M059J (cell line): ENCODE results near the gene KCNH1. TPM values are rescaled to one million over a fixed set of nuclear protein-coding genes. Genes with fewer than 3 reads are reported as not detected.

Experiments used
- DNase-seq: peaks from one replicate; pipeline ENCODE4 v3.0.0-alpha.2; 2012; ENCODE audit warnings: low read depth
- total RNA-seq: library from RNA; depleted of rRNA; stranded (reverse); fragments of >200 nt; shearing (Covaris generic); gene quantifications from 2 replicates; pipeline ENCODE4 v1.2.3, GENCODE V29; 2014; rRNA removed

KCNH1 gene, protein sequence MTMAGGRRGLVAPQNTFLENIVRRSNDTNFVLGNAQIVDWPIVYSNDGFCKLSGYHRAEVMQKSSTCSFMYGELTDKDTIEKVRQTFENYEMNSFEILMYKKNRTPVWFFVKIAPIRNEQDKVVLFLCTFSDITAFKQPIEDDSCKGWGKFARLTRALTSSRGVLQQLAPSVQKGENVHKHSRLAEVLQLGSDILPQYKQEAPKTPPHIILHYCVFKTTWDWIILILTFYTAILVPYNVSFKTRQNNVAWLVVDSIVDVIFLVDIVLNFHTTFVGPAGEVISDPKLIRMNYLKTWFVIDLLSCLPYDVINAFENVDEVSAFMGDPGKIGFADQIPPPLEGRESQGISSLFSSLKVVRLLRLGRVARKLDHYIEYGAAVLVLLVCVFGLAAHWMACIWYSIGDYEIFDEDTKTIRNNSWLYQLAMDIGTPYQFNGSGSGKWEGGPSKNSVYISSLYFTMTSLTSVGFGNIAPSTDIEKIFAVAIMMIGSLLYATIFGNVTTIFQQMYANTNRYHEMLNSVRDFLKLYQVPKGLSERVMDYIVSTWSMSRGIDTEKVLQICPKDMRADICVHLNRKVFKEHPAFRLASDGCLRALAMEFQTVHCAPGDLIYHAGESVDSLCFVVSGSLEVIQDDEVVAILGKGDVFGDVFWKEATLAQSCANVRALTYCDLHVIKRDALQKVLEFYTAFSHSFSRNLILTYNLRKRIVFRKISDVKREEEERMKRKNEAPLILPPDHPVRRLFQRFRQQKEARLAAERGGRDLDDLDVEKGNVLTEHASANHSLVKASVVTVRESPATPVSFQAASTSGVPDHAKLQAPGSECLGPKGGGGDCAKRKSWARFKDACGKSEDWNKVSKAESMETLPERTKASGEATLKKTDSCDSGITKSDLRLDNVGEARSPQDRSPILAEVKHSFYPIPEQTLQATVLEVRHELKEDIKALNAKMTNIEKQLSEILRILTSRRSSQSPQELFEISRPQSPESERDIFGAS
- total RNA-seq, result 2.8 and 3.2 TPM in 2 replicates

DNA sequence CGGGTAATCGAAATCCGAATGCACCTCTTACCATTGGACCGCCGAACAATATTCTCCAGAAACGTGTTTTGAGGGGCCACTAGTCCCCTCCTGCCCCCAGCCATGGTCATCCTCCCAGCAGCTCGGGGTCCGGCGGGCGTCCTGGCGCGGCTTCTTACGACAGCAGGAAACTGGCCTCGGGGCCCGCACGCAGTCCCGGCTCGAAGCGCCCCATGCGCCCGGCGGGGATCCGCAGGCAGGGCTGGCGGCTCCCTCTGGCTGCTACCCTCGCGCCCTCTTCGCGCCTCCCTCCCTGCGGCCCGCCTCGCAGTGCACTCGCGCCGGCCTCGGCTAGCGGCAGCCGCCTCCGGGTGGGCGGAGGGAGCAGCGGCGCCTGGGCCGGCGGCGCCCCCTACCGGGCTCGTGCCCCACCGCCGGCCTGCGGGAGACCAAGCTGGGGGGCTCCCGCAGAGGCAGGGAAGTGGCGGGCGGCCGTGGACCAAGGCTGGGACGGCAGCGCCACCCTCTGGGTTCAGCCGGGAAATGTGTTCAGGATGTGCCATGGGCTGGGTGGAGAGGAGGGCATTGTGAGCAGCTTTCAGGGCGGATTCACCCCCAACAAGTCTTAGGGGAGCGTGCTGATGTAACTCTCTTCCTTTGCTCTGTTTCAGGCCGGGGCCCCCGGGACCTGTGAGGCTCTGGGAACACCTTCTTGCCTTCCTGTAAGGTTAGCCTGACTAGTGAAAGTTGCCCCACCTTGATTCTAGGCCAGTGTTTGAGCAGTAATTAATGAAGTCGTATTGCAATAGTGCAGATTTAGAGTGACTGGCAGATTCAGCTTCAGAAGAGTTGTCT is at the start of gene KCNH1:
KCNH1 (minus strand) TSS at position 313 of the 834 bp plus-strand sequence; CDS start at position 110, 203 bp downstream.
- peak; percentile 88 for DNase-seq

DNA sequence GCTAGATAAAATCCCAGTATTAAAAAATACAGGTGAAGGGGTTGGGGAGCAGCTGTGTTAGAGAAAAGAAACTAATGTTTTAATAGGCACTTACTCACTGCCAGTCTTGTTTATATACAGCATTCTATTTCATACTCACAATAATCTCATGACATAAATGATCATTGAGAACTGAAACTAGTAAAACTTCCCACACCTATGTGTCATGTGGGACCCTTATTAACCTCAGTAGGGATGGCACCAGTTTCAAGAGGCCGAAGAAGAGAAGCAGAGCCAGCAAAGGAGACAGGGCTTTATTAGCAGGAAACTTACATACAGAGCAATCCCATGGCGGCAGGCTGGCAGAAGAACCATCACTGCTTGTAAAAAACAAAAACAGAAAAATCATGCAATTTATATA is 48.8 kb upstream of the KCNH1 start:
- peak; percentile 49 for DNase-seq

DNA sequence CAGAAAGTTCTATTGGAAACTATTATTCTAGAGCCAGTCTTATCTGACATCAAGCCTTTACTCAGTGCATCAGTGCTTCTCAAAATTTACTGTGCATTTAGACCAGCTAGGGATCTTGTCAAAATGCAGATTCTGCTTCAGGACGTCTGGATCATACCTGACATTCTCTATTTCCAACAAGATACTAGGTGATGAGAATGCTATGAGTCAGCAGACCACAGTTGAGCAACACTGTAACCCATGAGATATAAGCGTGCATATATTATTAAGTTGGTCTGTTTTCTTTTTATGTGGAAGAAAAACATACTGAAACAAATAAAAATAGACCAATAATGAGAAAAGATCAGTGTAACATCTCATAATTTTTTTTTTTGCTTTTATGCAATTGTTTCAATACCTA is 40.4 kb upstream of the KCNH1 start:
- peak; percentile 32 for DNase-seq

DNA sequence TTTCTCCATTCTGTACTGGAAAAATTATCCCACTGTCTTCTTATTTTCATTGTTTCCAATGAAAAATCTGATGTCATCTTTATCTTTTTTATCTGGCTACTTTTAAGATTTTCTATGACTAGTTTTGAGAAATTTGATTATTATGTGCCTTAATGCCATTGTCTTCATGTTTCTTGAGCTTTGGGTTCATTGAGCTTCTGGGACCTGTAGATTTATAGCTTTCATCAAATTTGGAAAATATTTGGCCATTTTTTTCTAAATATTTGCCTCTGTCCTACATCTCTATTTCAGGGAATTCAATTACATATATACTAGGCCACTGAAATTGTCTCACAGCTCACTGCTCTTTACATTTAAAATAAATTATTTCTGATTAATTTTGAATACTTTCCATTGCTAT is 38.7 kb upstream of the KCNH1 start:
- DNase-seq, result no peak

DNA sequence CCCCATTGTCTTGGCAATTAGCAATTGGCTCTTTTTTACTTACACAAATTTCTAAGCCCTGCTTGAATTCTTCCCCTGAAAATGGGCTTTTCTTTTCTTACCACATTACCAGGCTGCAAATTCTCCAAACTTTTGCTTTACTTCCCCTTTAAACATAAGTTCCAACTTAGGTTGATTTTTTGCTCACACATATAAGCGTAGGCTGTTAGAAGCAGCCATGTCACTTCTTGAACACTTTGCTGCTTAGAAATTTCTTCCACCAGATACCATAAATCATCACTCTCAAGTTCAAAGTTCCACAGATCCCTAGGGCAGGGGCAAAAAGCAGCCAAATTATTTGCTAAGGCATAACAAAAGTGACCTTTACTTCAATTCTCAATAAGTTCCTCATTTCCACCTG is 35.4 kb upstream of the KCNH1 start:
- no peak for DNase-seq

DNA sequence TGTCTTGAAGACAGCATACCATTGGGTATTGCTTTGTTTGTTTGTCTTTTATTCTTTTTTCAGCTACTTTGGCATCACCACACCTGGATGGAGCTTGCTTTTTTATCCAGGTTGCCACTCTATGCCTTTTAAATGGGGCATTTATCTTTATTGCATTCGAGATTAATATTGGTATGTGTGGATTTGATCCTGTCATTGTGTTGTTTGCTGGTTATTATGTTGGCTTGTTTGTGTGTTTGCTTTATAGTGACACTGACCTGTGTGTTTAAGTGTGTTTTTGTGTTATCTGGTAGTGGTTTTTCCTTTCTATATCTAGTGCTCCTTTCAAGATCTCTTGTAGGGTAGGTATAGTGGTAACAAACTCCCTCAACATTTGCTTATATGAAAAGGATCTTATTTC is 24.9 kb upstream of the KCNH1 start:
- no peak for DNase-seq

DNA sequence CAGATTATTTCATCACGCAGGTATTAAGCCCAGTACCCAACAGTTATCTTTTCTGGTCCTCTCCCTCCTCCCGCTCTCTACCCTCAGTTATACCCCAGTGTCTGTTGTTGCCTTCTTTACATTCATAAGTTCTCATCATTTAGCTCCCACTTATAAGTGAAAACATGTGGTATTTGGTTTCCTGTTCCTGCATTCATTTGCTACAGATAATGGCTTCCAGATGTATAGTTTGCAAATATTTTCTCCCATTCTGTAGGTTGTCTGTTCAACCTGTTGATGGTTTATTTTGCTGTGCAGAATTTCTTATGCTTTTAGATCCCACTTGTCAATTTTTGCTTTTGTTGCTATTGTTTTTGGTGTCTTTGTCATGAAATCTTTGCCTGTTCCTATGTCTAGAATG is 21.1 kb upstream of the KCNH1 start:
- DNase-seq, result no peak

DNA sequence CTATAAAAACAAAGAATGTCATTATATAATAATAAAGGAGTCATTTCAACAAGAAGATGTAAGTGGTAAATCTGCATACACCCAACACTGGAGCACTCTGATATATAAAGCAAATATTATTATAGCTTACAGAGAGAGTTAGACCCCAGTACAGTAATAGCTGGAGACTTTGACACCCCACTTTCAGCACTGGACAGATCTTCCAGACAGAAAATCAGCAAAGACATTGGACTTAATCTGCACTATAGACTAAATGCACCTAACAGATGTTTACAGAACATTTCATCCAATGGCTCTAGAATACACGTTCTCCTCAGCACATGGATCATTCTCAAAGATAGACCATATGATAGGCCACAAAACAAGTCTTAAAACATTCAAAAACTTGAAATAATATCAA is 20.0 kb upstream of the KCNH1 start:
- no peak for DNase-seq

DNA sequence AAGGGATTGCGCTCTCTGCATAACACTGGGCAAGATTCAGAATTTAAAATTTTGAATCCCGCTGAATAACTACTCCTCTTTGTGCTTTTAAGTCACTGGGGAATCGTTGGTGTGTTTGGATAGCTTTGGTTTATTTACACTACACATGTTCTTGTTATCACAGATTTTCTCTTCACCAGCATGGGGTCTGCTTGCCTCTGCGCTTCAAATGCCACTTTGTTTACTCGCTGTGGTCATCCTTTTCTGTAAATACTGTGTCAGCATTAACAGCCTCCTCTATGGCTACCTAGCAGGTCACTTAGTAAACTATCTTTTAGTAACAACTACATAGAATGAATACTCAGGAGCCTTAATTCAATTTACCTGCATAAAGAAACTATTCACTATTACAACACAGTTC is 14.4 kb upstream of the KCNH1 start:
- no peak for DNase-seq

DNA sequence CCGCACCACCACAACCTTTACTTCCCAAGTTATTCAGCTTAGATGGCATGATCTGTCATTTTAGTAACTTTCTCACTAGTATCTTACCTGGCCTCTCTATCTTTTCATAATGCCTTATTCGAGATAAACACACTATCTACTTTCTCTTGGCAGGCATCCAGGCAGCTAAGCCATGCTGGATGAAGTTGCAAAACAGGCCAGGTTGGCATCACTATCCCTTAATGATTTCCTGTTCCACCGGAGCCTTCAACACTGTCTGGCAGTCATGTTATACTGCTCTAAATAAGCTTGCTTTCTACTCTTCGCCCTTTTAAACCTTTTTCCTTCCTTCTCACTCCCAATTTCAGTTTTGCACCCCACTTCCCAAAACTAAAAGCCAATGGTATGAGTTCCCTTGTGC is 12.0 kb upstream of the KCNH1 start:
- DNase-seq, result no peak

DNA sequence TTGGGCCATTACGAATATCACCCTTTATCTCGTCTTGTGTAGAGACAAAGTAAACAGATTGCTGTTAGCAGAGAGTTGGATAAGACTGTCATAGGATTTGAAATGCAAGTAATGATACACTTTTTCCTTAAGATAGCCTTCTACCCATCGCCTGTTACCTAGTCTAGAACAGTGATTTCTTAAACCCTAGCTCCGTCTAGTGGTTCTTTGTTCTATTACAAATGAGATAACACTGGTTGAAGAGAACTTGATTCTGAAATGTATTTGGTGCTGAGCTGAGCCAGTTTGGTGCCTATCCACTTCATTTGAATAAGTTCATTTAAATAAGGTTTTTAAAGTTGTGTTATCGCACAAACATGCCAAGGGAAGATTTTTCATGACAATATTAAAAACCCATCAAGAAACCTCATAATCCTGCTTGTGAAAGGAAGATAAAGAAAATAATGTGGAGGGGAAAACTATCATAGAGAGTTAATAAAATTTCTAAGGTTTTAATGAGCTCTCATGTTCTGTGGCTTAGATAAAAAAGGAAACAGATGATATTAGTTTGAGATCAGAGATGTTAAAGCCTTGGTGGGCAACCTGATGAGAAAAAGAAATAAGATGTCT is 1.5 kb upstream of the KCNH1 start:
- peak; percentile 75 for DNase-seq

DNA sequence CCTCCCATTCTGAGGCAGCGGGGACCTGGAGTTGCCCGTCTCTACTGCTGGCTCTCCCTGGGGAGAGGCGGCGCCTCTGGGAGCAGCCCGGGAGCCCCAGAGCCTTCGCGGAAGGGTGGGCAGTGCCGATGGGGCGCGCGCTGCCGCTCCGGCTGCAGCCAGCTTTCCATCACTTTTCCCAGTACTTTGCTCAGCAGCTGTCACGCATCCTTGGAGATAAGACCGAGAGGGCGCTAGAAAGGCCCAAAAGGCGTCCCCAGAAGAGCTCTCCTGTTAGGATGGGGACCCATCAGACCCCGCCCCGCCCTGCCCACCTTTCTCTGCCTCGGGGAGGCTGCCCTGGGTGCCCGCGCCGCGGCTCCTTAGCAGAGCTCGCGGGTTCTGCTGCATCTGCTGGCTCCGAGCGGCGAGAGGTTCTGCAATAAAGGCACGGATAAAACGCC is 534 bp downstream of the KCNH1 start:
- DNase-seq, result peak; percentile 55

DNA sequence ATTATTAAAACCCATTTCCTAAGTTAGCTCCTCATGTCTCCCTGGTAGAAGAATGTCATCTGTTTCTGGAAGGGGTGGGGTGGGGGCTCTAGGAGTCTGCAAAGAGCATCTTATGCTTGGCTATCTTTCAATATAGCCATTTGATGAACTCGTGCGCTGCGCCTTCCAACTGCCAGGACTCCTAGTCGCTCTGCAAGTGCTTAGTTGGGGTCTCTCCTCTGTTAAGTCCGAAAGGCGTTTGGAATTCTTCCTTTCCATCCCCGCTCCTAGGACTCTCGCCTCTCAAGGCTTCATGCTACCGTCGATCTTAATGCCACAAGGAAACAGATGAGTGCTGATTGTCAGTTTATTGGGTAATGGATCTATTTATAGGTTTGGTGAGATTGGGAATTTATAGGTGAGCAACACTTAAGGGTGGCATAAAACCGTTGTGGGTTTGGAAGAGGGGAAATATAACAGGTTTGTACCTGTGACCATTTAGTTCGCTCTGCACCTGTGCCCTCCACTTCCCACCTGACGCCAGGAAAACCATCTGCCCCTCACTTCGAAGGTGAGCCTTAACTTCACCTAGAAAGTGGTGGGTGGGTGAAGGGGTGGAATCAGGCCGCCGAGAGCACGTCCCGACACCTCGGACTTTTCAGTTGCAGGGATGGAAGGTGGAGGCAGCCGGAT is 1.1 kb downstream of the KCNH1 start:
- no peak for DNase-seq

DNA sequence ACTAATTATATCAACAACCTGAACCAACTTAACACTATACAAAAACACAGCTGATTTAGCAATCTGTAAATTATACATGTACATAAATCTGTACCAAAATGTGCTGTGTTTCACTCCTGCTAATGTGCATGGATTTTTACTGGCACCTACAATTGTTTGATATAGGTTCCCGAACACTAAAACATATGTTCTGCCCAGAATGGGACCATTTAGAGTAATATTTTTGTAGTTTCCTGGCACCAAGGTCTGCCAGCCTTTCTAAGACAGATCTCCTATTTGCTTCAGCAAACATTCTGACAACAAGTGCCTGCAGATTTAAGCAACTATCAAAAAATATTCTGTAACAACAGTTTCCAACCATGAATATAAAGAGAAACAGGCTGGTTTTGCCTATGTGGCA is 4.2 kb downstream of the KCNH1 start:
- DNase-seq, result no peak

DNA sequence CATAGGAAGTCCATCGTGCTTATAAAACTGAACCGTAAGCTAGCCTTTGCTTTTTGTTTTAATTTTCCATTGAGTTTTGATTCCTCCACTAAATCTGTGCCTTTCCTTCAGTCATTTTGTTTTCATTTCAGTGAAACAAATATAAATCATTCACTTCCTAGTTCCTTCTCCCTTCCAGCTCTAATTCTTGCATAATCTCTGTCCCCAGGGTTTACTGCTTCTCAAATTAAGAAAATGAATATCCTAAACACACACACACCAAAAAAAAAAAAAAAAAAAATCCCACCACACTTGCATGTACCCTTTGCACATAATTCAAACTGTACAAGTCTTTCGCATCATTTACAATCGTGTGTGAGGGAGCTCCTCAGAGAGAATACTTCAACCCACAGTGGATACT is 6.8 kb downstream of the KCNH1 start:
- DNase-seq, result no peak

DNA sequence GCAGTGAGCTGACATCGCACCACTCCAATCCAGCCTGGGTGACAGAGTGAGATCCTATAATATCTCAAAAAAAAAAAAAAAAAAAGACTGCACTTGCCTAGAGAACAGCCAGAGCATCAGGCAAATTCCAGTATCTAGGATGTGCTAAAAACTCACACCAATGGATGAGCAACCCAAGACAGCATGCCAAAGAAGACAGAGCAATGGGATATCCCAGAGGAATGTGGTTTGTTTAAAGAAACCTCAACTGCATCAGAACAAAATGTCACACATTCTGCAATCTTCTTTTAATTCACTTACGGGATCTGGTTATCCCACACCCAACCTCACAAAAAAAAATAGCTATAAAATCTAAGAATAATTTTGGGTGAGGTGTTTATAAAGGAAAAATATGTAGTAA is 7.3 kb downstream of the KCNH1 start:
- no peak for DNase-seq

DNA sequence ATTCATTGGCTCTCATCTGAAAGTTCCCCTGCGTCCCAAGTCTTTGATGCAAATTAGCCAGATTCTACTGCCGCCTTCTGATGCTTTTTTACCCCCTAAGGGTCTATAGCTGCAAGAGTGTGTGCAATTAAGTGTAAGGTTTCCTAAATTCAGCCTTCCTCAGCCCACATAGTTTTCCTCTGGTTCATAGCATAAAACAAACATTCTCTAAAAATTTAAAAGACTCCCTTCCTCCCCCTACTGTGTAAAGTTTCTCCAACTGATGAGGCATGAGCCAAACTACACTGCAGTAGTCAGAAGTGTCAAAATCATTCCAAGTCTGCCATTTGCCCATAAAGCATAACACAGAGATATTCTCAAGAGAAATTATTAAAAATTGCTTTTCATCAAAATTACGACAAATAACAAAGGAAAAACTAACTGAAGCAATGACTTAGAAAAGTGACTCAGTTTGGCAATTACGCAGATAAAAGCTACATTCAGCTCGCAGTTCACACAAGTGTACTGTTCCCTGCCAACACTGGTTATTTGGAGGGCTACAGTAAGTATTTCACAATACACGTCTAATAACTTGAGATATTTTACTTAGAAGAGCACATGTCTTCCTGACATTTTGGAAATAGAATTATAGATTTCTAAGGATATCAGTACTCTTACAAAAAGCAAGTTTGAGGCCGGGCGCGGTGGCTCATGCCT is 15.4 kb downstream of the KCNH1 start:
- peak; percentile 88 for DNase-seq

DNA sequence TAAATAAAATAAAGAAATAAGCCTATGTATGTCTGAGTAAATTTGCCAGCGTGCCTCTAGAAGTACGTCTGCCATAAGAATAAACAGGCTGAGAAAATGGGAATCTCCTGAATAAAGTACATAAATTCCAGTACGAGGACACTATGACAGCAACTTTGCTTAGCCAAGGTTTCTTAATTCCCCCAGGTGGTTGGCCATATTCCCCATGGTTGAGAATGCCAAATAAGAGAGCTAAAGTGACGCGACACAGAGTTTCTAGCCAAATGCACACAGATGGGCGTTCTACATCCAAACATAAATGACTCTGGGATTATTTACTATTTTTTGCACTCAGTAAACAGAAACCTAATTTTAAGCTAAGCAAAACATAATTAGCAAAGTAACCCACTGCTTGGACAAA is 19.5 kb downstream of the KCNH1 start:
- no peak for DNase-seq

DNA sequence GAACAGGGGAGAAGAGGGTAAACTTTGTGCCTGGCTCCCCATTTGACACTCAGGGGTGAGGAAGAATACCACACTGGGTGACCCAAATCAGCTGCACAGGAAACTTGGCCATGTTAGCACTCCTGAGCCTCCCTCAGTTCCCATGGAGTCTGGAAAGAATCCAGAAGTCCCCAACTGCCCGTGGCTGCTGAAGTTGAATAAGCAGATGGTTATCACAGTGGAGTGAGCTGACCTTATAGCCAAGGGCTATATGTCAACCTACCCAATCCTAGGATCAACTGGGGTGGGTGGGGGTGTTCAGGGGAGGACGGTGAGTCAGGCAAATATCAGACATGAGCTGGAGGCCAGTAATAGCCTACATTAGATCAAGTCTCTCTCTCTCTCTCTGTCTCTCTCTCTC is 20.4 kb downstream of the KCNH1 start:
- peak; percentile 93 for DNase-seq

DNA sequence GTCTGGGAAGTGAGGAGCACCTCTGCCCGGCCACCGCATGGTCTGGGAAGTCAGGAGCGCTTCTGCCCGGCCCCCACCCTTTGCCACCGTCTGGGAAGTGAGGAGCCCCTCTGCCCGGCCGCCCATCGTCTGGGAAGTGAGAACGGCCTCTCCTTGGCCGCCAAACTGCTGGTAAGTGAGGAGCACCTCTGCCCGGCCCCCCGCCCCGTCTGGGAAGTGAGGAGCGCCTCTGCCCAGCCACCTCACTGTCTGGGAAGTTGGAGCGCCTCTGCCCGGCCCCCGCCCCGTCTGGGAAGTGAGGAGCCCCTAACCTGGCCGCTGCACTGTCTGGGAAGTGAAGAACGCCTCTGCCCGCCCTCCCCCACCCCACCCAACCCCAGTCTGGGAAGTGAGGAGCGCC is 22.6 kb downstream of the KCNH1 start:
- DNase-seq, result no peak
